Choroid plexus epithelial cell (primary cell): ENCODE data around the gene FBXL3.
"Not testable (repeated sequence)": the region's sequence is repeated elsewhere in the genome, so short reads cannot be mapped to it uniquely, and the experiment has no call there.

Experiments used
- DNase-seq: peaks from one replicate; pipeline ENCODE4 v3.0.0-alpha.2; 2010; ENCODE audit warnings: low read depth
- H3K4me3 ChIP-seq: 2 replicates; pipeline ENCODE4 v1.5.1; 2011; ENCODE audit warnings: low read depth, mild to moderate bottlenecking, control low read depth, low read length, moderate library complexity
- CTCF ChIP-seq: conservative IDR thresholded peaks from 2 replicates; pipeline ENCODE4 v1.5.1; 2011; ENCODE audit warnings: low read depth, mild to moderate bottlenecking, control low read depth, inconsistent platforms, low read length, moderate library complexity

FBXL3 gene

DNA sequence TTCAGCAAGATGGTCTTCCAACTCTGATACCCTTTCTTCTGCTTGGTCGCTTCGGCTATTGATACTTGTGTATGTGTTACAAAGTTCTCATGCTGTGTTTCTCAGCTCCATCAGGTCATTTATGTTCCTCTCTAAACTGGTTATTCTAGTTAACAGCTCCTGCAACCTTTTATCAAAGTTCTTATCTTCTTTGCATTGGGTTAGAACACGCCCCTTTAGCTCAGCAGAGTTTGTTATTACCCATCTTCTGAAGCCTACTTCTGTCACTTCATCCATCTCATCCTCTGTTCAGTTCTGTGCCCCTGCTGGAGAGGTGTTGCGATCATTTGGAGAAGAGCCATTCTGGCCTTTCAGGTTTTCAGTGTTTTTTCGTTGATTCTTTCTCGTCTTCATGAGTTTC, 59.9 kb downstream of the FBXL3 start:
- H3K4me3 ChIP-seq = no peak overlapping the region
- TF ChIP-seq CTCF = no peak
- DNase-seq = no peak

GRCh38 chr13:76965759-76966421, 61.1 kb downstream of the FBXL3 start:
- peak; percentile 93 for DNase-seq

GRCh38 chr13:76959734-76960133, 67.2 kb downstream of the FBXL3 start:
- DNase-seq, H3K4me3 ChIP-seq: not testable (repeated sequence)

More at GRCh38 chr13:76965759-76966421, 61.1 kb downstream of the FBXL3 start:
- TF ChIP-seq CTCF = no peak
- no peak overlapping the region for H3K4me3 ChIP-seq

- no peak for DNase-seq
- H3K4me3 ChIP-seq = no peak overlapping the region
- no peak for TF ChIP-seq CTCF
Measured at GRCh38 chr13:76958841-76959432, 68.0 kb downstream of the FBXL3 start.

DNA sequence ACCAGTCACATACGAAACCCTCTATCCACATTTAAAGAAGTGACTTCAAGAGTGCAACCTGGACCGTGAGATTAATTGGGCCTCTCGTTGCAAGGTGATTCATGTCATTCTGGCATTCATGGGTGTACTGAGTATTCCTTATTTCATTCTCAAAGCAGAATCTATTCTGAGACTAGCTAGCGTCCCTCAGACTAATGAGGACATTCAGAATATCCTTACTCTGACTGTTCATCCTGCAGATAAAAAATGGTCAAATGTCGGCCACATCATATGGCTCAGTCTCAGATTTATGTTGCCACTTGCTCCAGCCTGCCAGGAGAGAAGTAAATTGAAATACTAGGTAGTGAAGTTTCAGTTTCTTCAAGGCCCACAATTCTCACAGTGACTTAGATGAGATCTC, 71.3 kb downstream of the FBXL3 start:
- no peak overlapping the region for H3K4me3 ChIP-seq
- no peak for DNase-seq

More for the DNA sequence above, 71.3 kb downstream of the FBXL3 start:
- no peak for TF ChIP-seq CTCF
